ENCODE results near the gene CDCA7.
"Not testable (repeated sequence)": the region's sequence is repeated elsewhere in the genome, so short reads cannot be mapped to it uniquely, and the experiment has no call there.

CDCA7 gene

DNA sequence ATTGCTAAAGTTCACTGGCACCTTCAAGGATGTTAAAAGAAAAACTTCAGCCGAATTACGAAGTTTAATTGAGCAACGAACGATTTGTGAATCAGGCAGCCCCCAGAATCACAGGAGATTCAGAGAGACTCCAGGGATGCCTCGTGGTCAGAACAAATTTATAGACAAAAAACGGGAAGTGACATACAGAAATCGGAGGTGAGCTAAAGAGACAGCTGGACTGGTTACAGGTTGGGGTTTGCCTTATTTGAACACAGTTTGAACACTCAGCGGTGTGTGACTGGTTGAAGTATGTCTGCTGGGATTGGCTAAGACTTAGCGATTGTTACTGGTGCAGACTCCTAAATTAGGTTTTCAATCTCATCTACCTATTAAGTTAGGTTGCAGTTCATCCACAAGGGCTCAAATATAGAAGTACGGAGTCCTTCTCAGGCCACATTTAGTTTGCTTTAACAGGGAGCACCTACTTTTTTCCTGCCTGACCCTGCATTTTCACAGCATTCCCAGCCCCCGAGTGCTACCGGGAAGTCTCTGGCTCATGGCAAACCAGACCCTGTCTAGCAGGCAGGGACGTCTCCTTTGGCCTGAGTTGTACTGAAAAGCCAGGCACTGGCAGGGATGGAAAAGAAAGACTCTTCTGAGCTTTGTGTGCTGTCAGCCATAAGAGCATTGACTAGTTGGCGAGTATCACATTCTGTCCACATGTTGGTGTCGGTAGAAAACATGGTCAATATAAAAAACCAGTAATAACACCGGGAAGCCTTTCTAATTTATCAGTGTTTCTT is 41.1 kb downstream of the CDCA7 start:
- H3K4me3 ChIP-seq (ENCODE audit: low read length): no peak overlapping the region
- DNase-seq (ENCODE audit: low read depth, low spot score): no peak

GRCh38 chr2:173397539-173397938 is 42.9 kb downstream of the CDCA7 start:
- no peak overlapping the region for H3K4me3 ChIP-seq (ENCODE audit: low read length)
- DNase-seq (ENCODE audit: low read depth, low spot score): no peak

GRCh38 chr2:173399229-173399628 is 44.6 kb downstream of the CDCA7 start:
- no peak for DNase-seq (ENCODE audit: low read depth, low spot score)
- H3K4me3 ChIP-seq (ENCODE audit: low read length): no peak overlapping the region

DNA sequence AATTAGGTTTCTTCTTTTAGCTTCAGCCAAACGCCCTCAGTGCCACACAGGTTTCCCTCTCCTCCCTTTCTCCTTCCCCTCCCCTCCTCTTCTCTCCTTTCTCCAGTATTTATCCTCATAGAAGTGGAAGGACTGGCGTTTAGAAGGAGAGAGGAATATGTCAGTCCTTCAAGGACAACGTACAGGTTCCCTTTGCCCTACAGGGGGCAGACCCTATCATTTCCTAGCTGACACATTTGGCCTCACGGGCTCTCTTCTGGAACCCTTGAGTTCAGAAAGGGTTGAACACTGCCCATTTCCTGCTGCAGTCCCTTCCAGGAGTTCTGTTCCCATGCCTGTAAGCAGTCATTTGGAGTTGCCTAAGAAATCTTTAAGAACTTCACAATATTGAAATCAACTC is 46.1 kb downstream of the CDCA7 start:
- DNase-seq (ENCODE audit: low read depth, low spot score): peak; percentile 10
- no peak overlapping the region for H3K4me3 ChIP-seq (ENCODE audit: low read length)

DNA sequence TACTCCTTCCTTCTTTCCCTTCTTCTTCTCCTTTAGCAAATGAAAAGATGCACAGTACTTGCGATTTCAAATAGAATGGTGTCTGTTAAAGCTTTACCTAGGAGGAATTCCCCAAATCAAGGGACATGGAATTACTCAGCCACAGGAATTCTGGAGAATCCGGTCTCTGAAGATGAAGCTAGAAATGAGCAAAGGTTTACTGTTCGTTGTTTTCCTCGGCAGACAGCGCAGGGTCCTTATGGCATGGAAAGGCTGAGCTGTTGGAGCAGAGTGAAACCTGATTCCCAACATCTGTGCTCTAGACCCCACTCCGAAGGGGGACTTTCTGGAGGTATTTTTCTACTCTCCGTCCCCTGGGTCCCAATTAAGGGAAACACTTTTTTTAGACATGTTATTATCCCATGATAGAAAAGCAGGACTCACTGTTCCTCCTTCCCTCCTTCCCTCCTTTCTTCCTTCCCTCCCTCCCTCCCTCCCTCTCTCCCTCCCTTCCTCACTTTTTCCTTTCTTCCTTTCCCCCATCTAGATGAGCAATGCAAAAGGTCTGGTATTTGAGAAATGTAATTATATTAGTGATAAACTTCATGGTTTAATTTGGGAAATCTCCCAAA is 47.1 kb downstream of the CDCA7 start:
- H3K4me3 ChIP-seq (ENCODE audit: low read length): no peak overlapping the region
- no peak for DNase-seq (ENCODE audit: low read depth, low spot score)

DNA sequence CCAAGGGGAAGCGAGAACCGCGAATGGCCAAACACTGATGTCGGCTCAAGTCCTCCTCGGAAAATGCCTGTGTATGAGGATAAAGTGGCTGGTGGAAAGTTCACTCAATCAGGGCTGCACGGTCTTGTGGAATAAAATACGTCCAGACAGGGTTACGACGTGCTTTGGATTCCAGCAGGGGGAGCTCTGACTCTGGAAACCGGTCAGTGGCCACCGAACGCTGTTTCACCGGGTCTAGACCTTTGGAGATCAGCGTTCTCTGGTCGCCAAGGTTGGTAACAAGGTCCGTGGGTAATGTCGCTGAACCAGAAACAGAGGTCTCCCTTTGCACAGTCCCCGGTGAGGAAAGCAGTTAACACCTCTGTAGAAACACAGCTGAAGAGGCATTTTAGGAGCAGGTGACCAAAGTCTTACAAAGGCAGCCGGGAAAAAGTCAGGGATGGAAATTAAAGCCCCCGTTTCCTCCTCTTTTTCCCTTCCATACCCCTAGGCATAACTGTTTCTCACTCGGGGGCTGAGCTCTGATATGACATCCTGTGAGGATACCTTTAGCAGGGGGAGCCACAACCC is 47.8 kb downstream of the CDCA7 start:
- no peak overlapping the region for H3K4me3 ChIP-seq (ENCODE audit: low read length)
- DNase-seq (ENCODE audit: low read depth, low spot score): peak; percentile 62

DNA sequence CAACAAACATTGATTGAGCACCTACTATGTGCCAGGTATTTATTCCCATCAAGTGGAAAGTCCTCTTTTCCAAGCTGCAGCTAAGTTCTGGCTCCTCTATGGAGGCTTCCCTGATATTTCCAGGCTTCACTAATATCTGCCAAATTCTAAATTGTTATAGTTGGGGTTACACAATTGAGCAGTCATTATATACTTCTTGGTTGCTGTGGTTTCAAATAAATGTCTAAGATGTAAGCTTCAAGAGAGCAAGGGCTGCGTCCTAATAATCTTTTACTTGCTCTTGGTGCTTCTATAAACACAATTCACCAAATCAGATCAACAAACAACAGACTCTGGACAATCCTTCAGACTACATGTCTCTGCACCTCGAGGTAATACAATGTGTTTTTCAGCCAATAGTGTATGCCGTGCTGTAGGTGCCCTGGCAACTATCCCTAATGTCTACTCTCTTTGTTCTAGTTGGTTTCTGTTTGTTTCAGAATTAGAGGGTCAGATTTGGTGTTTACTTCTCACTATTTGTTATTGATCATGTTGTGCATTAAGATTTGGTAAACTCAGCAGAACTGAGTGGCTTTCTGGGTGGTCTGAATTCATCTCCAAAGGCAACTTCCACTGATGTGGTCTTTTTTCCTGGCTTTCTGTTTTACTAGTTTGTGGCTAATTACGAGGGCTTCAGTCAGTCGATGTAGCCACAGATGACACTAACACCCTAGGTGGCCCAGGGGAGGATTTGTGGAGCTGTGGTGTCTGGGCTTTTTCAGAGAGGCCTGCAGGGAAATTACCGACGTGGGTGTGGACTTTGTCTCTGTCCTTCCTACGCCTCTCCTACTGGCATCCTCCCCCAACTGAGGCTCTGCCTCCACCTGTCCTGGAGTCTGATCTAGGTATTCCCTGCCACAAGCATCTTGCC is 50.4 kb downstream of the CDCA7 start:
- DNase-seq (ENCODE audit: low read depth, low spot score): no peak

DNA sequence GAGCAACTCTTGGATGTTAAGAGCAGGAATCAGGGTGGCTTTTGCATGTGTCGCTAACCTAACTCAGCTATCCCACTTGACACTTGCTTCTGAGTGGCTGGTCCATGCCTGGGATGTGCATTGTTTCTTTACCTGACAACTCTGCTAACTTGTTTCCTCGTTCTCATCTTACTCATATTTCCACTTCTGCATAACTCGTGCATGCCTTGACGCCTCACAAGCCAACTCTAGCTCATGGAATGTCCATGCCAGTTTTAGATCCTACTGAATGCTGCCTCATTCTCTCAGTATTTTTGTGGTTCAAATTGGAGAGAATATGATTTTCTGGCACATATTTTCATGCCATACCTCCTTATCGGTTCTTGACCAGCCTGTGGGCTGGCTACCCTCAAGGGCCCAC is 52.5 kb downstream of the CDCA7 start:
- no peak overlapping the region for H3K4me3 ChIP-seq (ENCODE audit: low read length)

More for the DNA sequence above, 50.4 kb downstream of the CDCA7 start:
- no peak overlapping the region for H3K4me3 ChIP-seq (ENCODE audit: low read length)

DNA sequence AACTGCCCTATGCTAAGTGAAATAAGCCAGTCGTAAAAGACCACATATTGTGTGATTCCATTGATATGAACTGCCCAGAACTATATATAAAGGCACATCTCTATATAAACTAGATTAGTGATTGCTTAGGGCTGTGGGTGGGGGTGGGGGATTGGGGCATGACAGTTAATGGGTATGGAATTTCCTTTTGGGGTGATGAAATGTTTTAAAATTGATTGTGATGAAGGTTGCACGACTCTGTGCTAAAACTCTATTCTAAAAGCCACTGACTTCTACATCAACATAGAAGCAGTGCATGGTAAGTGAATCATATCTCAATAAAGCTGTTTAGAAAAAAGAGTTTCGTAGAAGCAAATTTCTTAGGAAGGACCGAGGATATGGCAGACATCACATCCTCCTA is 53.0 kb downstream of the CDCA7 start:
- H3K4me3 ChIP-seq (ENCODE audit: low read length): no peak overlapping the region
- no peak for DNase-seq (ENCODE audit: low read depth, low spot score)

More for the DNA sequence above, 52.5 kb downstream of the CDCA7 start:
- no peak for DNase-seq (ENCODE audit: low read depth, low spot score)

DNA sequence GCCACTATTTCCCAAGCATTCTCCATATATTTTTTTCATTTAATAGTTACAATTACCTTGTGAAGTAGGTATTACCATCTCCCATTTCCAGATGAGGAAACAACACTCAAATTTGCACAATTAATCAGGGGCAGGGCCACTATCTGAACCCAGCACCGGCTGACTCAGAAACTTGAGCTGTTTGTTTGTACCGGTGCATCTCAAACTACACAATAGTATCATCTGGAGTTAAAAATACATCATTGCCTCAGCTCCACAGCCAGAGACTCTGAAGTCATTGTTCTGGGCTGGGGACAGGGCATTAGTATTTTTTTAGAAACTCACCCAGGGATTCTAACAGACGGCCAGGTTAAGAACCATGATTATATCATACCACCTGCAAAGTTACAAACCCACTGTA is 55.9 kb downstream of the CDCA7 start:
- no peak overlapping the region for H3K4me3 ChIP-seq (ENCODE audit: low read length)
- DNase-seq (ENCODE audit: low read depth, low spot score): no peak

DNA sequence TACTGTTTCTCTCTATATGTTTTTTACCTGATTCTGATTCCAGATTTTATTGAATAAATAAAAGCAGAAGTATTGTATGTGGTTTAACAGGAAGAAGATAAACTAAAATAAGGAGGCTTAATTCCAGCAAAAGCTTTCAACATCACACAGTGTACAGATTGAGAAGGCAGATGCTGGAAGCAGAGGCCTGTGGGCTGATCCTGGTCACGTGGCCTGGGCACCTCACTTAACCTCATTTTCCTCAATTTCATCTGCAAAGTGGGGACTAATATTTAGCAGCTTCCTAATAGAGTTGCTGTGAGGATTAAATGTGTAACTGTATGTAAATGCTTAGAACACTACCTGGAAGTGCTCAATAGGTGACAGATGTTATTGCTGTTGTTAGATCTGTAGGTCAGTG is 58.0 kb downstream of the CDCA7 start:
- DNase-seq (ENCODE audit: low read depth, low spot score): no peak
- no peak overlapping the region for H3K4me3 ChIP-seq (ENCODE audit: low read length)

DNA sequence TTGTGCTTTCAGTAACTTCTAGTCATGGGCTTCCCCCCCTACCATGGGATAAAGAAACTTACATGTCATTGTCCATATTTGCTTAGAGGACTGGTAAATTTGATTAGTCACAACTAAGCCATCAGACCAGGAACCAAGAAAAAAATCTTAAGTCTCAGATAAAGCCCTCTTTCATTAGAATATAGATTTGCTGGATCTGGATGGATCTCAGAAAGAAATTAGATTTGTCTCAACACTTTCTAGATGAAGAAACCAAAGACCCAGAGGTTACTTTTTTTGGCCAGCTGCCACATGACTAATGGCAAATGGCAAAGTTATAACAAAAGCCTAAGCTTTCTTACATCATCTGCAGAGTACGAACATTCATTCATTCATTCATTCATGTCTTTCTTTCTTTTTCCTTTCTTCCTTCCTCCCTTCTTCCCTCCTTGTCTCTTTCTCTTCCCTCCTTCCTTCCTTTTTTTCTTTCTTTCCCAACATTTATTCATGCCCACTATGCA is 60.2 kb downstream of the CDCA7 start:
- no peak overlapping the region for H3K4me3 ChIP-seq (ENCODE audit: low read length)
- DNase-seq (ENCODE audit: low read depth, low spot score): no peak

- DNase-seq (ENCODE audit: low read depth, low spot score): no peak
Observed at GRCh38 chr2:173415431-173416381, 61.0 kb downstream of the CDCA7 start.

GRCh38 chr2:173416415-173417152 is 61.9 kb downstream of the CDCA7 start:
- DNase-seq (ENCODE audit: low read depth, low spot score): not testable (repeated sequence)

More at GRCh38 chr2:173415431-173416381, 61.0 kb downstream of the CDCA7 start:
- no peak overlapping the region for H3K4me3 ChIP-seq (ENCODE audit: low read length)

GRCh38 chr2:173417341-173417740 is 62.7 kb downstream of the CDCA7 start:
- no peak overlapping the region for H3K4me3 ChIP-seq (ENCODE audit: low read length)
- no peak for DNase-seq (ENCODE audit: low read depth, low spot score)

More at GRCh38 chr2:173416415-173417152, 61.9 kb downstream of the CDCA7 start:
- H3K4me3 ChIP-seq (ENCODE audit: low read length): not testable (repeated sequence)

DNA sequence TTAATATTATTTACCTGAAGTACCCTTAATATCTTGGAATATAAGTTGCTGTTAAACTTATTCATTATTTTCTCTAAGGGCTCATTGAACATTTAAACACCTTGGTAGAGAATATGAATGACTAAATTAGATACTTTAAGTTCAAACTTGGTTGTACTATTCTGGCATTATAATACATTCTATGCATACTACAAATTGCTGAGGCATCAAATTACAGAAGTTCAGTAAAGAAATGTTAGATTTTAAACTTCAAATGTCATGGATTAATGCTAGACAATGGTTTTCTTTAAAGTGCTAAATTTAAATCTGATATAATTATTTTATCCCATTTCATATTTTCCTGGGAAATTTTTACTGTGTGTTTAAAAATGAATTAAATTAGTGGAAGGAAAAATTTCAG is 63.1 kb downstream of the CDCA7 start:
- H3K4me3 ChIP-seq (ENCODE audit: low read length): no peak overlapping the region
- no peak for DNase-seq (ENCODE audit: low read depth, low spot score)
